G401.6 (cell line): ENCODE results near the gene DGKB.
A peak's percentile ranks its signal among the peaks of the same experiment; 100 is the strongest.
"Not testable (repeated sequence)": the region's sequence is repeated elsewhere in the genome, so short reads cannot be mapped to it uniquely, and the experiment has no call there.

ENCODE experiments used
- FAIRE-seq: peaks from 2 replicates; lab custom pipeline; 2012; peaks lifted over from hg19 to GRCh38; lab: Jason Lieb, UNC

DGKB gene

GRCh38 chr7:14579971-14580370, 322.6 kb downstream of the DGKB start:
- no peak for FAIRE-seq

DNA sequence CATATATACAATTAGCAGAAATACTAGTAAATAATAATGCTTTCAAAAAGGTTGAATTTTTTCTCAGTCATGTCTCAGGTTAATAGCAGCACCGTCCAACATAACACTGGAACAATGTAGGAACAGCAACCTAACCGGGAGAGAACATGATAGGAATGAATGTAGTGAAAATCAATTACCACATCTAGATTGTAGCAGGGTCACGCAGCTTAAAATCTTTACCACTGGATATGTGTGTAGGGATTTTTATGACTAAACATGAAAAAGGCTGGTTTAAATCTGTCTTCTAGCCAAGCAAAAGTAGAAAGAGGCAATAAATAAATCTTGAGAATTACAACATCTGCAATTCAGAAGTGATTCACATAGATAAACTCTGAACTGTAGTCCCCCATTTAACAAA, 326.0 kb downstream of the DGKB start:
- FAIRE-seq, result no peak

- no peak for FAIRE-seq
Observed at GRCh38 chr7:14570750-14571607, 331.6 kb downstream of the DGKB start.

DNA sequence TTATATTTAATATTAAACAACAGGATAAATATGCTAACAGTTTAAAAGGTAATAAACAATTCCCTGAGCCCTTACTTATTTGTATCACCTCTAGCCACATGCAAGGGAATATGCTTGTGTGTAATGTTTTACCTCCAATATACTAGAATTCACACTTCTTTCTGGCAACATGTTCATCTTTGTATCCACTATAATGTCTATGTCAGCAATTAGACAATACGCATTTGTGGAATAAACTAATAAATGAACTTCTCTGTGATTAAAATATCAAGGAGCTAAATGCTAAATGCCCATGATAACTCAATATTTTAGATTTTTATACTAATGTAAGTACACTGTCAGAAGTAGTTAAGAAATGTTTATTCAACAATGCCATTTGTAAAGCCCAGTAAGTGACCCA, 350.5 kb downstream of the DGKB start:
- FAIRE-seq, result no peak

DNA sequence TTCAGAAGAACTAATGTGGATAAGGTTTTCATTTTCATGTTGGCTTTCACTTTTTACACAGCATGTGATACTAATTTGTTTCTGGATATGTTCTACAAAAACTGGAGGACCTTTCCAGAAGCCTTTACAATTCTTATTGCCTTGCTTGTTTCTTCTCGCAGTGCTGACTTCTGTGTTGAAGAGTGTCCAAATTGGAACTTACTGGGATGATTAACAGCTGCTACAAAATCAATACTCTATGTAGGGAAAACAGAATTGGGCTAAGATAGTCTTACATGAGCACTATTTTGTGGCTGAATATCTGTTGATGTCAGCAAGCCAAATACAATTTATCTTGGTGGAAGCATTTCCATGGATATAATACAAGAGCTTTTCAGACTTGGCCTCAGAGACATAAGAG, 351.2 kb downstream of the DGKB start:
- FAIRE-seq, result no peak

DNA sequence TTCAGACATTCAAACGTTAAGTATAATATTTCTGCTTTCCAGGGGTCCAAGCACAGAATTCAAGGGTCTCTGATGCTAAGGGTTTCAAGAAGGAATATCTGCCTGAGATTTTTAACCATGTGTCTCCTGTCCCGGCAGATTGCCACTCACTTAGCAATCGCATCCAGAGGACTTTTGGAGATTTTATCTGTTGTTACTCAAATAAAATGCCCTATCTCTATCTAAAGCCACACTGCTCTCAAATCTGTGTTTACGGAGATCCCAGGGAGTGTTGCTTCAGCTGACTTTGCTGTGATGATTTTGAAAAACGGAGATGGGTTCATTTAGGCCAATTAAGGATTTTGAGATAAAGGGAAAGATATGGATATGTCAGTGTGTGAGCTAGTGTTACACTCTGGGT, 359.9 kb downstream of the DGKB start:
- no peak for FAIRE-seq

- FAIRE-seq, result no peak
Observed at GRCh38 chr7:14521183-14521582, 381.4 kb downstream of the DGKB start.

GRCh38 chr7:14510268-14510667, 392.3 kb downstream of the DGKB start:
- no peak for FAIRE-seq

- no peak for FAIRE-seq
Observed at GRCh38 chr7:14507617-14508016, 394.9 kb downstream of the DGKB start.

DNA sequence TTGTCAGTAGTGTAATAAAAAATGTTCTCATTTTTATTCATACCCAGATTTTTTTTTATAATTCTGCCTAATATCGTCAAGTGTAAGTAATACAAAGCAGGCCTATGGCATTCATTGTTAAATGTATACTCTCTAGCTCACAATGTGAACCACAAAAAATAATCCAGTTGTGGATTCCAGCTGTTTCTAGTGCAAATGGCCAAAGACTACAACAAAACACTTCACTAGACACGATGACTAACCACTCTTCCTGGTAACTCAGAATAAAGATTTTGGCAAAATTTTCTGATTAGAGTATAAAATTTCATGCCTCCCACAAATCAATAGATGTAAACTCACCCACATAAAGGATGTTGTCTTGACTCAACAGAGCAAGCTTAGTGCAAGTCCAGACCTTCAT, 396.6 kb downstream of the DGKB start:
- FAIRE-seq, result no peak

GRCh38 chr7:14504134-14504533, 398.4 kb downstream of the DGKB start:
- FAIRE-seq, result no peak

GRCh38 chr7:14503623-14504022, 398.9 kb downstream of the DGKB start:
- no peak for FAIRE-seq

- no peak for FAIRE-seq
Observed at GRCh38 chr7:14501436-14501835, 401.1 kb downstream of the DGKB start.

DNA sequence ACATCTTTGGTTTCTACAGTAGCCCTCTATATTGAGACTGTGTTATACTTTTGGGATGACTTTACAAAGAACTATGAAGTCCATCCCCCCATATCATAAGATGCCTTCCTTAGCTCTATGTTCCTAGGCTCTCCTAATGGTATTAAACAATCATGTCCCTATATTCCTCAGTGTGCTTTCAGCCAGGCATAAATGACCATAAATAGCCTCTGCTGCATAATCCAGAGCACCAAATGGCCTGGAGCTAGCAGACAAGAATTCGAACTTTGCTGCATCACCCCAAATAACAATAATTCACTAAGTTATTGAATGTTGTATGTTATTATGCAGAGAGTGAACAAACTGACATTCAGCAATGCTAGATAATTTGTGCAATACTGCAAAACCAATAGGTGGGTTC, 405.2 kb downstream of the DGKB start:
- FAIRE-seq, result no peak

DNA sequence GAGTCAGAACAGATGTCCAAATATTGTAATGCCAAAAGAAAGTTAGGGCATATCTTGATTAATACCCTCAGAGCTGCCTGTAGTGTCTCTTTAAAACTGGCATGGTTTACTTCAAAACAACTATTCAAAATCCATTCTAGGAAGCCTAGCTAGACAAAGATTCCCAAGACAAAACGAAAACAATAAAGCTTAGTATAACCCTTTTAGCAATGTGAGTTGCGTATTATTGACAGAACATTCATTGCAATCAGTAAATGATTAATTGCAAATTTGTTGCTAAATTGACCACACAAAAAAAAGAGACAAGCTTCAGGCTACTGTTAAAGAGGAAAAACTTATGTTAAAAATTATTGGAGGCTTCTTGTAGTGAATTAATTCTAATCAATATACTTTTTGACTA, 406.9 kb downstream of the DGKB start:
- FAIRE-seq, result no peak

GRCh38 chr7:14487701-14488395, 414.7 kb downstream of the DGKB start:
- no peak for FAIRE-seq

GRCh38 chr7:14483663-14484062, 418.9 kb downstream of the DGKB start:
- no peak for FAIRE-seq

- FAIRE-seq, result no peak
Observed at GRCh38 chr7:14480281-14480680, 422.3 kb downstream of the DGKB start.

GRCh38 chr7:14478834-14479510, 423.6 kb downstream of the DGKB start:
- FAIRE-seq, result no peak

DNA sequence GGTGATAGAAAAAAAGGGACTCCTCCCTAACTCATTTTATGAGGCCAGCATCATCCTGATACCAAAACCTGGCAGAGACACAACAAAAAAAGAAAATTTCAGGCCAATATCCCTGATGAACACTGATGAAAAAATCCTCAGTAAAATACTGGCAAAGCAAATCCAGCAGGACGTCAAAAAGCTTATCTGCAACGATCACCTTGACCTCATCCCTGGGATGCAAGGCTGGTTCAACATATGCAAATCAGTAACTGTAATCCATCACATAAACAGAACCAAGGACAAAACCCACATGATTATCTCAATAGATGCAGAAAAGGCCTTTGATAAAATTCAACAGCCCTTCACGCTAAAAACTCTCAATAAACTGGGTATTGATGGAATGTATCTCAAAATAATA, 440.8 kb downstream of the DGKB start:
- not testable (repeated sequence) for FAIRE-seq

DNA sequence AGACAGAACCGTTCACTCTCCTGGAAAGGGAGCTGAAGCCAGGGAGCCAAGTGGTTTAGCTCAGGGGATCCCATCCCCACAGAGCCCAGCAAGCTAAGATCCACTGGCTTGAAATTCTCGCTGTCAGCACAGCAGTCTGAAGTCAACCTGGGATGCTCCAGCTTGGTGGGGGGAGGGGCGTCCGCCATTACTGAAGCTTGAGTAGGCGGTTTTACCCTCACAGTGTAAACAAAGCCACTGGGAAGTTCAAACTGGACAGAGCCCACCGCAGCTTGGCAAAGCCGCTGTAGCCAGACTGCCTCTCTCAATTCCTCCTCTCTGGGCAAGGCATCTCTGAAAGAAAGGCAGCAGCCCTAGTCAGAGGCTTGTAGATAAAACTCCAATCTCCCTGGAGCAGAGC, 443.7 kb downstream of the DGKB start:
- not testable (repeated sequence) for FAIRE-seq

GRCh38 chr7:14457568-14458453, 444.7 kb downstream of the DGKB start:
- FAIRE-seq, result peak; percentile 92
